Natural killer cell (primary cell): ENCODE results near the gene OSBPL9. TPM values are rescaled to one million over a fixed set of nuclear protein-coding genes. Genes with fewer than 3 reads are reported as not detected.

Source experiments
- ATAC-seq, 3 donors: fragments of 150-1000 bp in 2 of 3; fragments of 200-7000 bp in 1 of 3; cut with Tn5 transposase; 1 replicate in 1 of 3; 2 replicates in 2 of 3; pipeline ENCODE4 v1.10.0; 2021; ENCODE audit warnings: mild to moderate bottlenecking in 2 of 3, moderate library complexity in 2 of 3
- DNase-seq, 2 donors: peaks; one replicate each; pipeline versions ENCODE4 v3.0.0 to v3.0.0-alpha.2; 2013 to 2021; ENCODE audit warnings: mixed read lengths in 1 of 2
- H3K27ac ChIP-seq: one replicate; pipeline ENCODE4 v1.5.1; 2013; ENCODE audit warnings: mild to moderate bottlenecking, low read length
- H3K27me3 ChIP-seq: one replicate; pipeline ENCODE4 v1.6.1; 2013; ENCODE audit warnings: low read length; ENCODE audit not compliant: control insufficient read depth, insufficient read depth
- H3K36me3 ChIP-seq: one replicate; pipeline ENCODE4 v1.6.1; 2013; ENCODE audit warnings: low read length; ENCODE audit not compliant: control insufficient read depth, insufficient read depth
- H3K4me1 ChIP-seq: one replicate; pipeline ENCODE4 v1.6.1; 2013; ENCODE audit warnings: low read length; ENCODE audit not compliant: control insufficient read depth, insufficient read depth
- H3K4me3 ChIP-seq: one replicate; pipeline ENCODE4 v1.5.1; 2013; ENCODE audit warnings: low read length
- H3K9me3 ChIP-seq: one replicate; pipeline ENCODE4 v1.6.1; 2013; ENCODE audit warnings: low read length; ENCODE audit not compliant: control insufficient read depth, insufficient read depth
- H3K27ac Mint-ChIP-seq, 2 donors: one replicate each; pipeline ENCODE4 v1.8.0; 2022; ENCODE audit warnings: mild to moderate bottlenecking in 2 of 2, mixed read lengths in 2 of 2, moderate library complexity in 1 of 2
- H3K27me3 Mint-ChIP-seq, 2 donors: one replicate each; pipeline ENCODE4 v1.8.0; 2022; ENCODE audit warnings: low read depth in 2 of 2, mixed read lengths in 2 of 2
- H3K36me3 Mint-ChIP-seq: one replicate; pipeline ENCODE4 v1.8.0; 2022; ENCODE audit warnings: mixed read lengths
- H3K4me1 Mint-ChIP-seq, 2 donors: one replicate each; pipeline ENCODE4 v1.8.0; 2022; ENCODE audit warnings: mixed read lengths in 2 of 2
- H3K4me3 Mint-ChIP-seq: one replicate; pipeline ENCODE4 v1.8.0; 2022; ENCODE audit warnings: mild to moderate bottlenecking, moderate library complexity, mixed read lengths
- H3K9me3 Mint-ChIP-seq, 2 donors: one replicate each; pipeline ENCODE4 v1.8.0; 2022; ENCODE audit warnings: mixed read lengths in 2 of 2
- CTCF ChIP-seq: fragments of 200-600 bp; IDR thresholded peaks from one replicate; pipeline ENCODE4 v1.8.0; 2022; ENCODE audit warnings: antibody characterized with exemption
- WGBS: methylation state at CpG from one replicate; pipeline ENCODE4 v1.1.7; 2013; ENCODE audit warnings: missing lambda C conversion rate; ENCODE audit not compliant: insufficient coverage; 5-methylcytosine and 5-hydroxymethylcytosine counted together
- intact Hi-C: fragments of 100-400 bp; cut with micrococcal nuclease; formaldehyde crosslinking; loops from one replicate; pipeline ENCODE4 v1.14.2; 2022
- total RNA-seq, 4 donors: library from RNA; stranded (reverse); fragments of 120-200 nt in 1 of 4; gene quantifications; one replicate each; pipeline versions ENCODE4 v1.2.3 to v1.2.4, GENCODE V29; 2013 to 2022

OSBPL9 gene
- total RNA-seq, 3 donors from 2014 or later (not counting 1 experiment from before 2014, with no cell fraction given), result 53.0 to 72.6 (median 62.0) TPM

GRCh38 chr1:51656374-51656773, 39.5 kb downstream of the OSBPL9 start:
- WGBS, result 97% methylated on average over 4 of the region's 4 CpGs
- Mint-ChIP-seq H3K4me1 (peaks cover 5 to 9% of the 10 kb centered on the region in 2 donors), H3K36me3 (no peaks in the 10 kb centered on the region), H3K9me3 (no peaks in the 10 kb centered on the region), H3K27ac (no peak overlapping the region), H3K4me3 (no peak overlapping the region), H3K27me3 (no peaks in the 10 kb centered on the region)
- DNase-seq (no peak), ATAC-seq (no peak)
- Histone ChIP-seq H3K4me1 (no peaks in the 10 kb centered on the region), H3K9me3 (no peaks in the 10 kb centered on the region), H3K36me3 (peaks cover 7% of the 10 kb centered on the region), H3K27me3 (no peaks in the 10 kb centered on the region), H3K4me3 (no peak overlapping the region), H3K27ac (no peak overlapping the region)
- no peak for TF ChIP-seq CTCF
- intact Hi-C loops, result no loop called here

- H3K27me3 Mint-ChIP-seq, result no peaks in the 10 kb centered on the region
- H3K4me1 ChIP-seq, result no peaks in the 10 kb centered on the region
- H3K27ac ChIP-seq, result no peak overlapping the region
- 100% methylated on average over 1 of the region's 1 CpG for WGBS
- H3K4me3 Mint-ChIP-seq, result no peak overlapping the region
- DNase-seq (no peak), ATAC-seq (no peak)
- intact Hi-C loops, result no loop called here
- H3K9me3 ChIP-seq, result no peaks in the 10 kb centered on the region
- peaks cover 3% of the 10 kb centered on the region for H3K36me3 ChIP-seq
- no peaks in the 10 kb centered on the region for H3K27me3 ChIP-seq
- H3K4me3 ChIP-seq, result no peak overlapping the region
- peaks cover 8 to 15% of the 10 kb centered on the region in 2 donors for H3K4me1 Mint-ChIP-seq
- H3K9me3 Mint-ChIP-seq, result no peaks in the 10 kb centered on the region
- TF ChIP-seq CTCF, result no peak
- no peaks in the 10 kb centered on the region for H3K36me3 Mint-ChIP-seq
- no peak overlapping the region for H3K27ac Mint-ChIP-seq
These were observed 43.7 kb downstream of the OSBPL9 start for GRCh38 chr1:51660580-51660979.

- 83% methylated on average over 3 of the region's 3 CpGs for WGBS
- intact Hi-C loops, result no loop called here
- H3K27ac ChIP-seq, result no peak overlapping the region
- no peaks in the 10 kb centered on the region for H3K9me3 ChIP-seq
- no peak for ATAC-seq
- Mint-ChIP-seq H3K4me1 (peaks cover 8 to 18% of the 10 kb centered on the region in 2 donors), H3K27me3 (no peaks in the 10 kb centered on the region), H3K9me3 (no peaks in the 10 kb centered on the region), H3K27ac (no peak overlapping the region), H3K36me3 (no peaks in the 10 kb centered on the region), H3K4me3 (no peak overlapping the region)
- H3K4me1 ChIP-seq, result no peaks in the 10 kb centered on the region
- H3K4me3 ChIP-seq, result no peak overlapping the region
- DNase-seq, result no peak
- peaks cover 1% of the 10 kb centered on the region for H3K36me3 ChIP-seq
- no peaks in the 10 kb centered on the region for H3K27me3 ChIP-seq
- TF ChIP-seq CTCF, result no peak
These were observed 44.2 kb downstream of the OSBPL9 start for GRCh38 chr1:51661081-51661518.

- TF ChIP-seq CTCF, result no peak
- Mint-ChIP-seq H3K27me3 (no peaks in the 10 kb centered on the region), H3K4me3 (no peak overlapping the region), H3K4me1 (peaks cover 15 to 25% of the 10 kb centered on the region in 2 donors), H3K9me3 (no peaks in the 10 kb centered on the region), H3K36me3 (no peaks in the 10 kb centered on the region), H3K27ac (no peak overlapping the region)
- H3K9me3 ChIP-seq, result no peaks in the 10 kb centered on the region
- no peak for ATAC-seq
- WGBS, result no CpG with 5 or more reads among the region's 1 CpG
- H3K4me1 ChIP-seq, result no peaks in the 10 kb centered on the region
- no peak overlapping the region for H3K4me3 ChIP-seq
- no peak overlapping the region for H3K27ac ChIP-seq
- no peaks in the 10 kb centered on the region for H3K27me3 ChIP-seq
- intact Hi-C loops, result no loop called here
- DNase-seq, result no peak
- no peaks in the 10 kb centered on the region for H3K36me3 ChIP-seq
These were observed 46.2 kb downstream of the OSBPL9 start for GRCh38 chr1:51663105-51663504.
